K562 (cell line): ENCODE data around the gene CISD3. TPM values are rescaled to one million over a fixed set of nuclear protein-coding genes. Genes with fewer than 3 reads are reported as not detected.

Experiments
- CBX2 ChIP-seq: fragments of 200-600 bp; sonication (generic); IDR thresholded peaks from one replicate; pipeline ENCODE4 v1.6.1; 2012; ENCODE audit warnings: mild to moderate bottlenecking, low read length, inconsistent platforms; ENCODE audit not compliant: insufficient read depth, poor library complexity, severe bottlenecking
- ETV6 ChIP-seq, 3 experiments: fragments of 150-350 bp in 1 of 3; sonication (generic) in 1 of 3; formaldehyde crosslinking in 1 of 3; IDR thresholded peaks; 2 replicates each; pipeline versions ENCODE4 v1.6.1 to v1.8.0; 2014 to 2022; ENCODE audit warnings: borderline replicate concordance in 2 of 3, low read depth in 2 of 3, antibody characterized with exemption in 1 of 3, low read length in 1 of 3, mild to moderate bottlenecking in 1 of 3, missing genetic modification reagents in 1 of 3
- FOXP1 ChIP-seq: sonication (generic); formaldehyde crosslinking; IDR thresholded peaks from 2 replicates; pipeline ENCODE4 v1.8.0; 2022; ENCODE audit warnings: mild to moderate bottlenecking, missing genetic modification reagents
- MAFF ChIP-seq: IDR thresholded peaks from 2 replicates; pipeline ENCODE4 v1.6.1; 2012; ENCODE audit warnings: low read length, improper control_type of control experiment
- MEIS2 ChIP-seq: fragments of 450-650 bp; IDR thresholded peaks from 2 replicates; pipeline ENCODE4 v1.6.1; 2014; ENCODE audit warnings: mild to moderate bottlenecking; ENCODE audit not compliant: partially characterized antibody
- PHB ChIP-seq: fragments of 250-450 bp; sonication (Bioruptor Pico); IDR thresholded peaks from 2 replicates; pipeline ENCODE4 v1.5.0; 2021
- TBP ChIP-seq: optimal IDR thresholded peaks from 2 replicates; pipeline ENCODE3; 2011; ENCODE audit warnings: low read depth, low read length, improper control_type of control experiment
- THRA ChIP-seq: fragments of 450-650 bp; IDR thresholded peaks from 2 replicates; pipeline ENCODE4 v1.6.1; 2017; ENCODE audit warnings: mild to moderate bottlenecking, moderate library complexity
- THRB ChIP-seq: fragments of 450-650 bp; formaldehyde crosslinking; conservative IDR thresholded peaks from 2 replicates; pipeline ENCODE4 v1.4.0; 2022; ENCODE audit warnings: mild to moderate bottlenecking, missing genetic modification characterization
- TSHZ1 ChIP-seq: fragments of 250-450 bp; sonication (Bioruptor Pico); IDR thresholded peaks from 2 replicates; pipeline ENCODE4 v1.4.0; 2020; ENCODE audit warnings: mild to moderate bottlenecking, moderate library complexity
- ZBTB43 ChIP-seq: sonication (generic); formaldehyde crosslinking; IDR thresholded peaks from 2 replicates; pipeline ENCODE4 v1.8.0; 2023; ENCODE audit warnings: mild to moderate bottlenecking, missing genetic modification reagents
- ZC3H4 ChIP-seq: sonication (generic); formaldehyde crosslinking; IDR thresholded peaks from 2 replicates; pipeline ENCODE4 v1.9.0; 2021; ENCODE audit warnings: missing genetic modification reagents, borderline replicate concordance
- ZNF23 ChIP-seq: fragments of 250-450 bp; sonication (Bioruptor Pico); IDR thresholded peaks from 2 replicates; pipeline ENCODE4 v1.4.0; 2020; ENCODE audit warnings: mild to moderate bottlenecking
- ZNF395 ChIP-seq: fragments of 200-800 bp; sonication (Bioruptor generic); IDR thresholded peaks from 2 replicates; pipeline ENCODE4 v1.6.1; 2017; ENCODE audit warnings: missing genetic modification characterization, missing compliant biosample characterization
- ZNF512 ChIP-seq: IDR thresholded peaks from 2 replicates; pipeline ENCODE4 v1.6.1; 2016; ENCODE audit warnings: missing genetic modification characterization, missing compliant biosample characterization
- ZNF707 ChIP-seq: fragments of 250-450 bp; sonication (Bioruptor Pico); conservative IDR thresholded peaks from 2 replicates; pipeline ENCODE4 v1.8.0; 2022; ENCODE audit warnings: inconsistent platforms, mild to moderate bottlenecking, moderate library complexity
- polyA plus RNA-seq, 8 experiments: library from polyadenylated mRNA; depleted of rRNA in 4 of 8; stranded (reverse) in 5 of 8; unstranded in 3 of 8; fragments of >200 nt; fragmentation: Nextera tagmentation in 2 of 8; fragmentation: Illumina TruSeq in 1 of 8; extraction: Ambion mirVana in 2 of 8; extraction: Trizol in 1 of 8; gene quantifications; 2 replicates each; pipeline versions ENCODE4 v1.2.1 to v1.2.3, GENCODE V29; 2011 to 2014; ENCODE audit warnings: inconsistent platforms in 1 of 8, missing spikeins in 1 of 8
- total RNA-seq, 7 experiments: library from RNA; depleted of rRNA in 6 of 7; stranded (reverse); fragments of >200 nt in 6 of 7; fragmentation: Illumina TruSeq in 2 of 7; extraction: Trizol in 2 of 7; gene quantifications; 2 replicates each; pipeline versions ENCODE4 v1.2.1 to v1.2.3, GENCODE V29; 2011 to 2021; ENCODE audit warnings: low replicate concordance in 1 of 7

The CISD3 gene
- total and polyA plus RNA-seq, 9 of the 15 experiments (the other 6 are each of a cell fraction or from before 2014, with no cell fraction given): 5.0 to 60.7 (median 15.7) TPM

GRCh38 chr17:38701504-38702165, 28.5 kb upstream of the CISD3 start (continued):
- no peak for TF ChIP-seq TSHZ1
- TF ChIP-seq FOXP1 (CRISPR knock-in tag): no peak
- TF ChIP-seq MEIS2: no peak
- TF ChIP-seq ZNF23 (CRISPR knock-in tag): no peak
- no peak for TF ChIP-seq ZBTB43 (CRISPR knock-in tag)
- TF ChIP-seq THRB (CRISPR knock-in tag): no peak; the same call in 1 of the 2 replicates
- peak in 1 of 2 experiments; percentile 24; a peak in 1 of 4 replicates for TF ChIP-seq ETV6 (IDR thresholded peaks at IDR 0.05; ENCODE audit: borderline replicate concordance in 1 of 2, low read depth in 2 of 2, low read length in 1 of 2)
- no peak for TF ChIP-seq ETV6 (CRISPR knock-in tag; IDR thresholded peaks at IDR 0.05; ENCODE audit: borderline replicate concordance)
- no peak for TF ChIP-seq ZNF512 (tag)
- no peak for TF ChIP-seq ZNF395 (CRISPR knock-in tag)
- no peak for TF ChIP-seq ZNF707 (CRISPR knock-in tag)
- no peak for TF ChIP-seq THRA
- no peak for TF ChIP-seq CBX2
- no peak for TF ChIP-seq MAFF
- peak; percentile 36 for TF ChIP-seq TBP
- TF ChIP-seq ZC3H4 (CRISPR knock-in tag): no peak
- TF ChIP-seq PHB (CRISPR knock-in tag): no peak
